Activated B cell treated with CpG ODN at 0.5 μM for 24 hours (primary cell): ENCODE data around the gene NAALADL2. TPM values are rescaled to one million over a fixed set of nuclear protein-coding genes. Genes with fewer than 3 reads are reported as not detected.

Source experiments
- ATAC-seq: fragments of 200-7000 bp; cut with Tn5 transposase; one replicate; pipeline ENCODE4 v1.10.0; 2021; ENCODE audit warnings: low read depth, mild to moderate bottlenecking, moderate library complexity
- CTCF ChIA-PET: fragments of 350-600 bp; sonication (Branson Sonifier 250); formaldehyde crosslinking; loops from one replicate; lab custom pipeline; 2021; ENCODE audit warnings: antibody characterized with exemption; lab: Charles Lee
- POLR2A ChIA-PET: fragments of 350-600 bp; sonication (Branson Sonifier 250); formaldehyde crosslinking; loops from one replicate; lab custom pipeline; 2021; ENCODE audit warnings: antibody characterized with exemption; lab: Charles Lee
- DNase-seq: peaks from one replicate; pipeline ENCODE4 v3.0.0; 2022
- H3K27ac Mint-ChIP-seq: one replicate; pipeline ENCODE4 v1.8.0; 2020; ENCODE audit warnings: mixed read lengths
- H3K27me3 Mint-ChIP-seq: one replicate; pipeline ENCODE4 v1.8.0; 2021; ENCODE audit warnings: mixed read lengths
- H3K36me3 Mint-ChIP-seq: one replicate; pipeline ENCODE4 v1.8.0; 2021; ENCODE audit warnings: low read depth, mixed read lengths
- H3K4me1 Mint-ChIP-seq: one replicate; pipeline ENCODE4 v1.8.0; 2021; ENCODE audit warnings: mixed read lengths
- H3K4me3 Mint-ChIP-seq: one replicate; pipeline ENCODE4 v1.8.0; 2020; ENCODE audit warnings: mild to moderate bottlenecking, mixed read lengths
- H3K9me3 Mint-ChIP-seq: one replicate; pipeline ENCODE4 v1.8.0; 2020; ENCODE audit warnings: mixed read lengths
- CTCF ChIP-seq: fragments of 200-600 bp; IDR thresholded peaks from one replicate; pipeline ENCODE4 v1.8.0; 2022; ENCODE audit warnings: antibody characterized with exemption, mild to moderate bottlenecking
- intact Hi-C: fragments of 100-400 bp; cut with micrococcal nuclease; formaldehyde crosslinking; loops from one replicate; pipeline ENCODE4 v1.15.1; 2024
- total RNA-seq: library from RNA; stranded (reverse); gene quantifications from 2 replicates; pipeline ENCODE4 v1.2.3, GENCODE V29; 2022

NAALADL2 gene
- total RNA-seq, 1 donor from 2014 or later = not detected

- Mint-ChIP-seq H3K4me1 (no peaks in the 10 kb centered on the region), H3K4me3 (no peak overlapping the region), H3K36me3 (no peaks in the 10 kb centered on the region), H3K9me3 (peaks cover 2% of the 10 kb centered on the region), H3K27ac (no peak overlapping the region), H3K27me3 (no peaks in the 10 kb centered on the region)
- no peak for TF ChIP-seq CTCF
- DNase-seq (no peak), ATAC-seq (no peak)
- ChIA-PET POLR2A (no interaction called here), CTCF (no interaction called here)
- intact Hi-C loops = no loop called here
Measured at GRCh38 chr3:175108613-175109151, 249.5 kb downstream of the NAALADL2 start.

GRCh38 chr3:175111036-175111435, 251.9 kb downstream of the NAALADL2 start:
- no peaks in the 10 kb centered on the region for H3K4me1 Mint-ChIP-seq
- ChIA-PET POLR2A (no interaction called here), CTCF (no interaction called here)
- no peak overlapping the region for H3K27ac Mint-ChIP-seq
- peaks cover 2% of the 10 kb centered on the region for H3K9me3 Mint-ChIP-seq
- H3K36me3 Mint-ChIP-seq = no peaks in the 10 kb centered on the region
- H3K4me3 Mint-ChIP-seq = no peak overlapping the region
- DNase-seq (no peak), ATAC-seq (no peak)
- no peaks in the 10 kb centered on the region for H3K27me3 Mint-ChIP-seq
- no peak for TF ChIP-seq CTCF
- intact Hi-C loops = no loop called here

DNA sequence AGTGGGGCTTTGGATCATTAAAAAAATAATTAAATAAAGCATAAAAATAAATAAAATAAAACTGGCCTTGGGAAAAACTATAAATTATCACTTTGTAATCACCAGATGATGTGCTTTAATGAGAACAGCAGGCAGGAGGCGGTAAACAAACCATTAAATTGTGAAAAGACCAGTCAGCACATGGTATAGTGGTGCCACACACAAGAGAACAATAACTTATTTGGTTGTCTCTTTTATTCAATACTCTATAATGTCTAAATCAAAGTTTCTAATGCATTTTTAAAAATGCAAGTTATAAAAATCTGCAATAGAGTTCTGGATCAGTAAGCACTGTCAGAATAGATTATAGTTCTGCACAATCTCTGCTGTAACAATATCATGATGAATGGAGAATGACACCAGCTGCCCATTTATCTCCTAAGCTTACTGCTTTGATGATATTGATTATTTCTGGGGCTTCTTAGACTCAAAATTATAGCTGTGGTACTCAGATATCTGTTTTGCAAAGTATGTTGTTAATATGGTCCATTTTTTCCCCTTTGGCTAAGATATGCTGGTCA, 259.3 kb downstream of the NAALADL2 start:
- H3K4me1 Mint-ChIP-seq = no peaks in the 10 kb centered on the region
- ChIA-PET CTCF (no interaction called here), POLR2A (no interaction called here)
- no peaks in the 10 kb centered on the region for H3K36me3 Mint-ChIP-seq
- no peak for TF ChIP-seq CTCF
- peaks cover 3% of the 10 kb centered on the region for H3K9me3 Mint-ChIP-seq
- no peak overlapping the region for H3K27ac Mint-ChIP-seq
- no peak overlapping the region for H3K4me3 Mint-ChIP-seq
- ATAC-seq (no peak), DNase-seq (no peak)
- intact Hi-C loops = no loop called here
- no peaks in the 10 kb centered on the region for H3K27me3 Mint-ChIP-seq

- ChIA-PET CTCF (no interaction called here), POLR2A (no interaction called here)
- no peak for ATAC-seq
- H3K36me3 Mint-ChIP-seq = no peaks in the 10 kb centered on the region
- H3K9me3 Mint-ChIP-seq = peaks cover 6% of the 10 kb centered on the region
- H3K4me3 Mint-ChIP-seq = no peak overlapping the region
- no peak for DNase-seq
- no peak overlapping the region for H3K27ac Mint-ChIP-seq
- no peaks in the 10 kb centered on the region for H3K4me1 Mint-ChIP-seq
- no peak for TF ChIP-seq CTCF
- intact Hi-C loops = no loop called here
- no peaks in the 10 kb centered on the region for H3K27me3 Mint-ChIP-seq
Measured at GRCh38 chr3:175121225-175121624, 262.1 kb downstream of the NAALADL2 start.

DNA sequence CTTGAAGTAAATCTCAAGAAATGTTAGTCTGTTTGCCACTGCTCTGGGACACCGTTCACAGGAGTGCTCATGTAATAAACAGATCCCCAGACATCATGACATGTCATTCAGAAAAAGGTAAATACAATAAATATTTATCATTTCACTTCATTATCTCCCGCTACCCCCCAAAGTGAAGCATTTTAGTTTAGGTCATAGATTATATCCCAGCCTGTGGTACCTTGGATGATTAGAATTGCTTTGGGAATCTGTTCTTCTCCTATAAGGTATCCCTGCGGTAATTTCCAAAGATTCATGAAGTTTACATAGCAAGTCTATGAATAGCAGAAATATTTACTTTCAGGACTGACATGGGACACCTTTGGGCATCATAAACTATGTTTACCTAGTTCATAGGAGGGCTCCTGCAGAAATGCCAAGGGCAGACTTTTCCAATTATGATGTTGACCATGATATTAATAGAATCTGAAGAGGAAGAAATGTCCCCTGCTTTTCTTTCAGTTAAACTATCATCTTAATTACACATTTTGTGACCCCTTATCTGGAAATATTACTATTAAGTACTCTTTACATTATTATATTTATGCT, 268.0 kb downstream of the NAALADL2 start:
- Mint-ChIP-seq H3K27ac (no peak overlapping the region), H3K4me1 (no peaks in the 10 kb centered on the region), H3K36me3 (no peaks in the 10 kb centered on the region), H3K9me3 (peaks cover 4% of the 10 kb centered on the region), H3K27me3 (no peaks in the 10 kb centered on the region), H3K4me3 (no peak overlapping the region)
- intact Hi-C loops = no loop called here
- ATAC-seq (no peak), DNase-seq (no peak)
- ChIA-PET POLR2A (no interaction called here), CTCF (no interaction called here)
- no peak for TF ChIP-seq CTCF
